Measurements from ENCODE around the gene PERP.

Gene PERP

GRCh38 chr6:138044972-138045371 lies 62.2 kb downstream of the PERP start (continued):
- no peak for TF ChIP-seq PATZ1 (CRISPR knock-in tag; IDR thresholded peaks at IDR 0.05; ENCODE audit: borderline replicate concordance)

- TF ChIP-seq CSRNP3 (CRISPR knock-in tag; IDR thresholded peaks at IDR 0.05) (no peak), PATZ1 (CRISPR knock-in tag; IDR thresholded peaks at IDR 0.05; ENCODE audit: borderline replicate concordance) (no peak), TCF4 (CRISPR knock-in tag; IDR thresholded peaks at IDR 0.05; ENCODE audit: borderline replicate concordance) (no peak), ISL1 (CRISPR knock-in tag; IDR thresholded peaks at IDR 0.05) (no peak), OSR1 (CRISPR knock-in tag; IDR thresholded peaks at IDR 0.05) (no peak), TOX (CRISPR knock-in tag; IDR thresholded peaks at IDR 0.05; ENCODE audit: borderline replicate concordance) (no peak), CSDC2 (CRISPR knock-in tag; IDR thresholded peaks at IDR 0.05) (no peak), BACH2 (CRISPR knock-in tag; IDR thresholded peaks at IDR 0.05; ENCODE audit: borderline replicate concordance) (no peak)
- TF ChIP-seq, protein P1, sequence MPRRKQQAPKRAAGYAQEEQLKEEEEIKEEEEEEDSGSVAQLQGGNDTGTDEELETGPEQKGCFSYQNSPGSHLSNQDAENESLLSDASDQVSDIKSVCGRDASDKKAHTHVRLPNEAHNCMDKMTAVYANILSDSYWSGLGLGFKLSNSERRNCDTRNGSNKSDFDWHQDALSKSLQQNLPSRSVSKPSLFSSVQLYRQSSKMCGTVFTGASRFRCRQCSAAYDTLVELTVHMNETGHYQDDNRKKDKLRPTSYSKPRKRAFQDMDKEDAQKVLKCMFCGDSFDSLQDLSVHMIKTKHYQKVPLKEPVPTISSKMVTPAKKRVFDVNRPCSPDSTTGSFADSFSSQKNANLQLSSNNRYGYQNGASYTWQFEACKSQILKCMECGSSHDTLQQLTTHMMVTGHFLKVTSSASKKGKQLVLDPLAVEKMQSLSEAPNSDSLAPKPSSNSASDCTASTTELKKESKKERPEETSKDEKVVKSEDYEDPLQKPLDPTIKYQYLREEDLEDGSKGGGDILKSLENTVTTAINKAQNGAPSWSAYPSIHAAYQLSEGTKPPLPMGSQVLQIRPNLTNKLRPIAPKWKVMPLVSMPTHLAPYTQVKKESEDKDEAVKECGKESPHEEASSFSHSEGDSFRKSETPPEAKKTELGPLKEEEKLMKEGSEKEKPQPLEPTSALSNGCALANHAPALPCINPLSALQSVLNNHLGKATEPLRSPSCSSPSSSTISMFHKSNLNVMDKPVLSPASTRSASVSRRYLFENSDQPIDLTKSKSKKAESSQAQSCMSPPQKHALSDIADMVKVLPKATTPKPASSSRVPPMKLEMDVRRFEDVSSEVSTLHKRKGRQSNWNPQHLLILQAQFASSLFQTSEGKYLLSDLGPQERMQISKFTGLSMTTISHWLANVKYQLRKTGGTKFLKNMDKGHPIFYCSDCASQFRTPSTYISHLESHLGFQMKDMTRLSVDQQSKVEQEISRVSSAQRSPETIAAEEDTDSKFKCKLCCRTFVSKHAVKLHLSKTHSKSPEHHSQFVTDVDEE (CRISPR knock-in tag; IDR thresholded peaks at IDR 0.05) = no peak
- TF ChIP-seq, protein P2, sequence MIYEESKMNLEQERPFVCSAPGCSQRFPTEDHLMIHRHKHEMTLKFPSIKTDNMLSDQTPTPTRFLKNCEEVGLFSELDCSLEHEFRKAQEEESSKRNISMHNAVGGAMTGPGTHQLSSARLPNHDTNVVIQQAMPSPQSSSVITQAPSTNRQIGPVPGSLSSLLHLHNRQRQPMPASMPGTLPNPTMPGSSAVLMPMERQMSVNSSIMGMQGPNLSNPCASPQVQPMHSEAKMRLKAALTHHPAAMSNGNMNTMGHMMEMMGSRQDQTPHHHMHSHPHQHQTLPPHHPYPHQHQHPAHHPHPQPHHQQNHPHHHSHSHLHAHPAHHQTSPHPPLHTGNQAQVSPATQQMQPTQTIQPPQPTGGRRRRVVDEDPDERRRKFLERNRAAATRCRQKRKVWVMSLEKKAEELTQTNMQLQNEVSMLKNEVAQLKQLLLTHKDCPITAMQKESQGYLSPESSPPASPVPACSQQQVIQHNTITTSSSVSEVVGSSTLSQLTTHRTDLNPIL (CRISPR knock-in tag; IDR thresholded peaks at IDR 0.05; ENCODE audit: low read depth) = no peak
- no peak for ATAC-seq
Measured at GRCh38 chr6:138044458-138044857, 62.8 kb downstream of the PERP start.

Data from SK-N-SH treated with all-trans-retinoic acid at 6 μM for 48 hours (cell line).